SK-N-SH (cell line): ENCODE results near the gene TMPRSS5.
"Not testable (repeated sequence)": the region's sequence is repeated elsewhere in the genome, so short reads cannot be mapped to it uniquely, and the experiment has no call there.

Experiments
- CTCF ChIP-seq: fragments of 200-600 bp; sonication (generic); IDR thresholded peaks from 2 replicates; pipeline ENCODE4 v1.6.1; 2017; ENCODE audit warnings: antibody characterized with exemption, mild to moderate bottlenecking, moderate library complexity
- FOXM1 ChIP-seq: IDR thresholded peaks from 2 replicates; pipeline ENCODE4 v1.4.0; 2012; ENCODE audit warnings: low read depth, mild to moderate bottlenecking
- POLR2AphosphoS5 ChIP-seq: IDR thresholded peaks from 2 replicates; pipeline ENCODE4 v1.6.1; 2012; ENCODE audit warnings: low read depth, low read length
- RAD21 ChIP-seq: IDR thresholded peaks from 2 replicates; pipeline ENCODE4 v1.6.1; 2012; ENCODE audit warnings: mild to moderate bottlenecking, low read length
- TCF12 ChIP-seq: IDR thresholded peaks from 2 replicates; pipeline ENCODE4 v1.4.0; 2012
- TEAD4 ChIP-seq: IDR thresholded peaks from 2 replicates; pipeline ENCODE4 v1.4.0; 2012; ENCODE audit warnings: mild to moderate bottlenecking, borderline replicate concordance; ENCODE audit not compliant: insufficient read depth
- TF ChIP-seq, protein P1 (sequence below): fragments of 150-350 bp; IDR thresholded peaks from 2 replicates; pipeline ENCODE4 v1.6.1; 2017; ENCODE audit warnings: antibody characterized with exemption, low read length, low read depth, borderline replicate concordance

DNA sequence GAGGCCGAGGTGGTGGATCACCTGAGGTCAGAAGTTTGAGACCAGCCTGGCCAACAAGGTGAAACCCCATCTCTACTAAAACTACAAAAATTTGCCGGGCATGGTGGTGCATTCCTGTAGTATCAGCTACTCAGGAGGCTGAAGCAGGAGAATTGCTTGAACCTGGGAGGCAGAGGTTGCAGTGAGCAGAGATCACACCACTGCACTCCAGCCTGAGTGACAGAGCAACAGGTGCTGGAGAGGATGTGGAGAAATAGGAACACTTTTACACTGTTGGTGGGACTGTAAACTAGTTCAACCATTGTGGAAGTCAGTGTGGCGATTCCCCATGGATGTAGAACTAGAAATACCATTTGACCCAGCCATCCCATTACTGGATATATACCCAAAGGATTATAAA lies 34.2 kb downstream of the TMPRSS5 start:
- TF ChIP-seq FOXM1, TCF12, CTCF, POLR2AphosphoS5, TEAD4, RAD21: not testable (repeated sequence)
- TF ChIP-seq, protein P1, sequence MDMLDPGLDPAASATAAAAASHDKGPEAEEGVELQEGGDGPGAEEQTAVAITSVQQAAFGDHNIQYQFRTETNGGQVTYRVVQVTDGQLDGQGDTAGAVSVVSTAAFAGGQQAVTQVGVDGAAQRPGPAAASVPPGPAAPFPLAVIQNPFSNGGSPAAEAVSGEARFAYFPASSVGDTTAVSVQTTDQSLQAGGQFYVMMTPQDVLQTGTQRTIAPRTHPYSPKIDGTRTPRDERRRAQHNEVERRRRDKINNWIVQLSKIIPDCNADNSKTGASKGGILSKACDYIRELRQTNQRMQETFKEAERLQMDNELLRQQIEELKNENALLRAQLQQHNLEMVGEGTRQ: not testable (repeated sequence)
